GM19324 (cell line): ENCODE data around the gene GRAMD1B.

Source experiments
- ATAC-seq: cut with Tn5 transposase; IDR thresholded peaks from one replicate; pipeline ENCODE4 v1.9.1; 2021; ENCODE audit warnings: mild to moderate bottlenecking, moderate library complexity; ENCODE audit not compliant: unreplicated experiment, low FRiP score

GRAMD1B gene

DNA sequence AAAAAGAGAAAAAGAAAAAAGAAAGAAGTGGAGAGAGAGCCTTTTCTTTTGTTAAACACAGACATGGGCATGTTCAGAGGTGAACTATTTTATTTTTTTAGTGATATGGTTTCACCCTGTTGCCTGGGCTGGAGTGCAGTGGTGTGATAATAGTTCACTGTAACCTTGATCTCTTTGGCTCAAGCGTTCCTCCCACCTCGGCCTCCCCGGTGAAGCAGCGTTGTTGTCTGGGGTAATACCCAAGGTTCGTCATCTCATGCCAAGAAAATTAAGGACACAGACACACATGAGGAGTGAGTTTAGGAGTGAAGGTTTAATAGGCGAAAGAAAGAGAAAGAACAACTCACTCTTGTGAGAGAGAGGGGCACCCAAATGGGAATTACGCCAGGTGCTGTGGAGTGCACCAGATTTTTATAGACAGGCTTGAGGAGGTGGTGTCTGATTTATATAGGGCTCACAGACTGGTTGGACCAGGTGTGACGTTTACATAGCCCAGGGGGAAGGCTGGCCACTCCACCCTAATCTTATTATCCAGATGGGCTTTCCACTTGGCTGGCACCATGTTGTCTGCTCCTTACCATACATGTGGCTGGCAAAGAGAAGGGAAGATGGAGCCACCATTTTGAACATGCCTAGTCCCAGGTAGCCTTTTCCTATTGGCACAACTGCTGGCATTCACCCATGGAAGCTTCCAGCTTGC lies 42.3 kb downstream of the GRAMD1B start:
- no peak for ATAC-seq

DNA sequence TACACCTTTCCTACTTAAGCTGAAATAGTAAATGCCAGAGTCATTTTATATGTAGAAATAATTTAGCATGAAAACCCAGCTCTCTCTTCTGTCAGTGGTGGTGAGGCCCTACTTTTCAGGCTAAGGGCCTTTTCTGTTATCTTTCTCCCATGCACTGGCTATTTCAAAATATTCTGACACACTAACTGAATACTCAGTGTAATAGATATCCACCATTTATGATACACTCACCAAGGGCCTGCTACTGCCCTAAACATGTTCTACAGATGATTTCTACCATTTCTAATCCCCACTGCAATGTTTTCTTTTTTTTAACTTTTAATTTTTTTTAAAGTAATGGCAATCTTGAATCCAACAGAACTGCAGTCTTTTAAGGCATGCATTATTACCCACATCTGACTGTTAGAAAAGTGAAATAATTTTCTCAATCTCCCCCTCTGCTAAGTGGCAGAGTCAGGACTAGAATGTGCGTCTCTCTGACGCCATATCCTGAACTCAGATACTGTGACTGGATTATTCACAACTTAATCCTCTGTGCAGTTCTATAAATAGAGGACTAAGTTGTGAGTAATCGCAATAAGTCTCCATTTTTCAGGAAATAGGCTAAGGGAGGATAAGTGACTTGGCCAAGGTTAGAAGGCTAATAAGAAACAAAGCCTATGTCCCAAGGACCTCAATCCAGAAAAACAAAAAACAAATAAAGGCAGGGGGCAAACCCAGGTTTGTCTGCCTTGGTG lies 44.0 kb downstream of the GRAMD1B start:
- no peak for ATAC-seq

GRCh38 chr11:123474994-123475393 lies 44.9 kb downstream of the GRAMD1B start:
- no peak for ATAC-seq

DNA sequence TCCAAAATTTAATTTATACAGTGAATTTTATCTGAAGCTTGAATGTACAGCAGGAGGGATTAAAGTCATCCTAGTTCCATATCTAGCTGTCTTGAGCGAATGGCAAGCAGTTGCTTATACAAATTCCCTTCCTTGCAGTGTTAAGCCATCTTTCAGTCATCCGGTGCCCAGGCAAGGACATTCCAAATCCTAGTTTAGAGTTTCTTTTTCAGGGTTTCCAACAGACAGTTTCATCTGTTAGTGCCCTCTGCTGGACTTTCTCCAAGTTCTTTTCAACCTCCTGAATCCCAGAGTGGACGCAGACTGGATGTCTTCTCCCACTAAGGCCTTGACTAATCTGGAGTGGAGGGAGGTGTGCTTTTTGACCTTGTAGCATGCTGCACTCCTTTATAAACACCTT lies 45.4 kb downstream of the GRAMD1B start:
- no peak for ATAC-seq

DNA sequence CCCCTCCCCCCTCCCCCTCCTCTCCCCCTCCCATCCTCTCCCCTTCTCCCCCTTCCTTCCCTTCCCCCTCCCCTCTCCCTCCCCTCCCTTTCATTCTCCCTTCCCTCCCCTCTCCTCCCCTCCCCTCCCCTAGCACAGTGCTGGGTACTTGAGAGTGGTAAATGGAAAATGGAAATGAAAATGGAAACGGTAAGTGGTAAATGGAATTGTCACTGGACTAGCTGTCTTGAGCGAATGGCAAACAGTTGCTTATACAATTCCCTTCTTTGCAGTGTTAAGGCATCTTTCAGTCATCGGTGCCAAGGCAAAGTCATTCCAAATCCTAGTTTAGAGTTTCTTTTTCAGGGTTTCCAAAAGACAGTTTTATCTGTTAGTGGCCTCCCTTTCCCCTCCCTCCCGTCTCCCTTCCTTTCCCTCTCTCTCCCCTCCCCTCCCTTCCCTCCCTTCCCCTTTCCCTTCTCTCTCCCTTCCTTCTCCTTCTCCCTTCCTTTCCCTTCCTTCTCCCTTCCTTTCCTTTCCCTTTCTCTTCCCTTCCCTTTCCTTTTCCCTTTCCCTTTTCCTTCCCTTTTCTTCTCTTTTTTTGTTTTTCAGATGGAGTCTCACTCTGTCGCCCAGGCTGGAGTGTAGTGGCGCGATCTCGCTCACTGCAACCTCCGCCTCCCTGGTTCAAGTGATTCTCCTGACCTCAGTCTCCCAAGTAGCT lies 47.3 kb downstream of the GRAMD1B start:
- ATAC-seq, result no peak

DNA sequence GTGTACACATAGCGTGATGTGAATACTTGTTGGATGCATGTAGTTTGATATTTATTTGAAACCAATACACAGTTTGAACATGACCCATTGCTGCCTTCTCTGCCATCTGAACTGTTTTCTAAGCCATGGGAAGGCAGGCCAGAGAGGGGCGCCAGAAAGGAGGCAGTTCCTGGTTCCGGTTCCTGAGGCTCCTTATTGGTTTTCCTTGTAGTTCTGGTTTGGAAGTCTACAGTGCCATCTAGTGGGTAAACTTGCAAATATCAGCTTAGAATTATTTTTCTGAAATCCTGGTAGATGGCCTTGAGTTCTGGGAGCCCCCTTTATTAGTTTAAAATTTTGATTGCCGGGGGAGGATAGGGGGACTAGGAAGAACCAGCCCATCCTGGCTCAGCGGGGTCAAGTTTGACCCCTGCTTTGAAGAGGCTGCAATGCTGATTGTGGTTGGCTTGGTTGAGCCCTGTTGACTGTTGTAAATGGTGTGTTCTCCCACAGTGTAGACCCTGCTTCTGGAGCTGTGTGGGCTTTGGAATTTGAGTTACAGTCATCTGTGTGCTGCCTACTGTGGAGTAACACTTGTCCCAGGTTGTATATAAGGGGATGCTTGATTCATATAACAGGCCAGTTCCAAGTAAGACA lies 48.4 kb downstream of the GRAMD1B start:
- ATAC-seq, result no peak

- ATAC-seq, result peak; percentile 55
These were observed 49.2 kb downstream of the GRAMD1B start for GRCh38 chr11:123479048-123479837.

DNA sequence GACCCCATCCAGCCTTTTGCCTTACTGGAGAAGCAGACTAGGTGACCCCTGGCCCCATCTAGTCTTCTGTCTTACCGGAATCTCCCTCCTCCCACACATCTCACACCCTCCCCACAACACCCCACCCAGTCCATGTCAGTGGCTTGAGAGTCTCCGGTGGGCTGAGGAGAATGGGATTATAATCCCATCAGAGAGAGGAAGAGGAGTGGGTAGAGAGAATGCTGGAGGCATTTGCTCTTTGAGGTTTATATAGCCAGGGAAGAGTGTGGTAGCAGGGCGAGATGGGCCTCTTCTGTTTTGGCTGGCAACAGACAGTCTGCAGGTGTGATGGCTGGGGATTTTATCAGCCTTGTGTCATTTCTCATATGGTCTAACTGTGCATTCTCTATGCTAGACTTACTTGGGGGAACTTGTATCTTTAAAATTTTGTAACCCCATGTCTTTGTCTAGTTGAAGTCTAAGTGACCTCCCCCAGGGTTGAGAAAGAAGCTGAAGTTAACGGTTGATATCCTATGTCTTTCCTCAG lies 50.3 kb downstream of the GRAMD1B start:
- ATAC-seq, result no peak

DNA sequence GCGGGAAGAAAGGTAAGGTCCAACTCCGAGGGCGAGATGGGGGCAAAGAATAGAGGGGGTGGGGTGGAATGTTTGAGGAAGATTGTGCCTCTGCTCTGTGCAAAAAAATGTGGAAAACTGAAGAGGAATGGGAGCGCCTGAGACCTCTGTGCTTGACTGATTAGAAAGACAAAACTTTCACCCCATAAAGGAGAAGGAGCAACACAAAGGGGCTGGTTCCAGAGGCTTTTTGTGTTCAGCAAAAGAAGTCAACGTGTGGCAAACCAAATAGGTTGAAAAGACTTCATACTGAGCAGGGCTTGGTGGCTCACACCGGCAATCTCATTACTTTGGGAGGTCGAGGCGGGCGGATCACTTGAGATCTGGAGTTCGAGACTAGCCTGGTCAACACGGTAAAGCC lies 50.8 kb downstream of the GRAMD1B start:
- ATAC-seq, result no peak

GRCh38 chr11:123481640-123482039 lies 51.6 kb downstream of the GRAMD1B start:
- ATAC-seq, result no peak

- ATAC-seq, result no peak
These were observed 52.1 kb downstream of the GRAMD1B start for GRCh38 chr11:123482218-123482617.

GRCh38 chr11:123483058-123483457 lies 53.0 kb downstream of the GRAMD1B start:
- ATAC-seq, result no peak

GRCh38 chr11:123483466-123483865 lies 53.4 kb downstream of the GRAMD1B start:
- ATAC-seq, result no peak

GRCh38 chr11:123484448-123484847 lies 54.4 kb downstream of the GRAMD1B start:
- no peak for ATAC-seq

DNA sequence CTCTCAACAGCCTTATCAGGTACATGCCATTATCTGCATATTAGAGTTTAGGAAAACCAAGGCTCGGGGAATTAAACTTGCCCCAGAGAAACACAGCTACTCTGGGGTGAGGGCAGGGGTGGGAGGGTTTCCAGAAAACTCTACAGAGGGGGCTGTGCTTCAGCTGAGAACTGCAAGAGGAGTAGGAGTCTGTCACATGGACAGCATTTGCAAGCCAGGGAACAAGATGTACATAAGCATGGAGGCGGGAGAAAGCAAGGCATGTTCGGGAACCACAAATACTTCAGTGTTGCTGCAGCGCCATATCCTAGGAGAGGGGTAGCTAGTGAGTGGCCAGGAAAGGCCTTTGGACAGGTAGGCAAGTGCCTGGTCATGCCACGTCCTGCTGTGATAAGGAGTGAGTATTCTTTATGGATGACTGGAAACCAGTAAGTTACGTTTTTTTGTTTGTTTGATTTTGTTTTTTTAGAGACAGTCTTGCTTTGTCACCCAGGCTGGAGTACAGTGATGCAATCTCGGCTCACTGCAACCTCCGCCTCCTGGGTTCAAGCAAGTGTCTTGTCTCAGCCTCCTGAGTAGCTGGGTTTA lies 57.2 kb downstream of the GRAMD1B start:
- no peak for ATAC-seq

- ATAC-seq, result no peak
These were observed 60.5 kb downstream of the GRAMD1B start for GRCh38 chr11:123490527-123490926.

- no peak for ATAC-seq
These were observed 61.2 kb downstream of the GRAMD1B start for GRCh38 chr11:123491241-123491640.

DNA sequence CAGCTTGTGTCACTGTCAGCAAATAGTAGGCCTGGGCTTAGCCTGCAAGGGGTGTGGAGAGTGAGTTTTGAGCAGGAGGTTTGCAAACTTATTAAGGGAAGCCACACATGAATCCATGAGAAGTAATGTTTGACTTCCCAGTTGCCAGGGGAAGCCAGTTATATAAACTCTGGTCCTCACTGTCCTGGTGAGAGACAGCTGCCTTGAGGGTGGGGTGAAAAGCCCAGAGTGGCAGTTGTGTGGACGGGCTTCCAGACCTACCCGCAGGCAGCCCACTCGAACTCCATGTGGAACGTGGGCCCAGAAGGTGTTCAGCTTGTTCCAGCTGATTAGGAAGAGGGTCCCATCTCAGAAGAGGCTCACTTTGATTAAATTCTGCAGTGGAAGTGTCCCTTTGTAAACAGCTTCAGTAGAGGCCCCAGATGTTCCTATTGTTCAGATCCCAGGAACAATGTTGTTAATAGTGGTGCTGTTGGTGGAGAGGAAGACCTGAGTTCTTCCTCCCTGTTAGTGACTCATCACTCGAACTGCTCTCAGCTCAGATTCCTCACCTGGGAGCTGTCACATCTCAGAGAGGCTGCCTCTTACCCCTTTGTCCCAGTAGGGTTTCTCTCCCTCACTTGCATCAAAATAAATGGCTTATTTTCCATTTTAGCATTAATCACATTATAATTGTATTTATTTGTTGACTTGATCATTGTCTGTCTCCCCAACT lies 63.4 kb downstream of the GRAMD1B start:
- no peak for ATAC-seq
